ENCODE results near the gene IMPDH1. TPM values are rescaled to one million over a fixed set of nuclear protein-coding genes. Genes with fewer than 3 reads are reported as not detected.

Gene IMPDH1
- total RNA-seq, 5 donors from 2014 or later (not counting 1 experiment from before 2014, with no cell fraction given), result 39.9 to 73.3 (median 65.6) TPM

GRCh38 chr7:128437426-128438332 lies 27.9 kb upstream of the IMPDH1 start:
- no peak overlapping the region for H3K27ac Mint-ChIP-seq
- no peak for DNase-seq
- Histone ChIP-seq H3K4me1 (ENCODE audit: control insufficient read depth in 1 of 2, extremely low read depth in 1 of 2, insufficient read depth in 2 of 2, low read length in 2 of 2) (no peaks in the 10 kb centered on the region), H3K27ac (ENCODE audit: low read length) (no peak overlapping the region), H3K9me3 (no peaks in the 10 kb centered on the region), H3K27me3 (replicated peaks in 1 of 2; ENCODE audit: control insufficient read depth in 2 of 2, extremely low read depth in 1 of 2, insufficient read depth in 2 of 2, low read length in 1 of 2) (peaks cover 0 to 5% of the 10 kb centered on the region in 2 experiments), H3K36me3 (ENCODE audit: control insufficient read depth in 2 of 2, extremely low read depth in 1 of 2, insufficient read depth in 1 of 2, low read length in 1 of 2) (no peaks in the 10 kb centered on the region), H3K4me3 (ENCODE audit: control insufficient read depth in 1 of 2, extremely low read depth in 1 of 2, low read length in 1 of 2) (no peak overlapping the region)
- 71% methylated on average over 4 of the region's 8 CpGs for WGBS (ENCODE audit: insufficient coverage)
- ChIA-PET POLR2A (no interaction called here), CTCF (interaction anchor here (0.8 to 1.8 kb wide), 4 partner anchors 11 to 24 kb away, joined by 3 to 4 read pairs (median 4); no protein-coding TSS in a partner anchor)
- no peaks in the 10 kb centered on the region for H3K9me3 Mint-ChIP-seq
- H3K4me1 Mint-ChIP-seq, result no peaks in the 10 kb centered on the region
- no peaks in the 10 kb centered on the region for H3K27me3 Mint-ChIP-seq
- H3K4me3 Mint-ChIP-seq, result no peak overlapping the region
- no peaks in the 10 kb centered on the region for H3K36me3 Mint-ChIP-seq
- no peak for ATAC-seq (replicated peaks in 1 of 4)

GRCh38 chr7:128435327-128435686 lies 25.5 kb upstream of the IMPDH1 start:
- Mint-ChIP-seq H3K27me3 (peaks cover 0 to 2% of the 10 kb centered on the region in 2 donors), H3K4me3 (no peak overlapping the region), H3K4me1 (no peaks in the 10 kb centered on the region), H3K36me3 (no peaks in the 10 kb centered on the region), H3K9me3 (no peaks in the 10 kb centered on the region), H3K27ac (no peak overlapping the region)
- POLR2A ChIA-PET, result no interaction called here
- ATAC-seq (replicated peaks in 1 of 4), result no peak
- H3K27ac ChIP-seq (ENCODE audit: low read length), result no peak overlapping the region
- H3K4me3 ChIP-seq (ENCODE audit: control insufficient read depth in 1 of 2, extremely low read depth in 1 of 2, low read length in 1 of 2), result no peak overlapping the region
- H3K27me3 ChIP-seq (replicated peaks in 1 of 2; ENCODE audit: control insufficient read depth in 2 of 2, extremely low read depth in 1 of 2, insufficient read depth in 2 of 2, low read length in 1 of 2), result peaks cover 0 to 17% of the 10 kb centered on the region in 2 experiments
- H3K36me3 ChIP-seq (ENCODE audit: control insufficient read depth in 2 of 2, extremely low read depth in 1 of 2, insufficient read depth in 1 of 2, low read length in 1 of 2), result no peaks in the 10 kb centered on the region
- CTCF ChIA-PET, result interaction anchor here in 1 of 2 donors (1.4 to 1.6 kb wide), 2 partner anchors 17 to 24 kb away, joined by 6 read pairs; no protein-coding TSS in a partner anchor
- H3K4me1 ChIP-seq (ENCODE audit: control insufficient read depth in 1 of 2, extremely low read depth in 1 of 2, insufficient read depth in 2 of 2, low read length in 2 of 2), result no peaks in the 10 kb centered on the region
- WGBS (ENCODE audit: insufficient coverage), result 90% methylated on average over 3 of the region's 3 CpGs
- H3K9me3 ChIP-seq, result no peaks in the 10 kb centered on the region
- no peak for DNase-seq

- ATAC-seq (replicated peaks in 1 of 4) (no peak), DNase-seq (no peak)
- peaks cover 0 to 20% of the 10 kb centered on the region in 2 experiments for H3K27me3 ChIP-seq (replicated peaks in 1 of 2; ENCODE audit: control insufficient read depth in 2 of 2, extremely low read depth in 1 of 2, insufficient read depth in 2 of 2, low read length in 1 of 2)
- H3K4me1 Mint-ChIP-seq, result no peaks in the 10 kb centered on the region
- peaks cover under 1 to 3% of the 10 kb centered on the region in 2 donors for H3K27me3 Mint-ChIP-seq
- H3K4me3 ChIP-seq (ENCODE audit: control insufficient read depth in 1 of 2, extremely low read depth in 1 of 2, low read length in 1 of 2), result no peak overlapping the region
- H3K4me1 ChIP-seq (ENCODE audit: control insufficient read depth in 1 of 2, extremely low read depth in 1 of 2, insufficient read depth in 2 of 2, low read length in 2 of 2), result no peaks in the 10 kb centered on the region
- H3K9me3 ChIP-seq, result no peaks in the 10 kb centered on the region
- H3K27ac Mint-ChIP-seq, result no peak overlapping the region
- H3K4me3 Mint-ChIP-seq, result no peak overlapping the region
- H3K9me3 Mint-ChIP-seq, result no peaks in the 10 kb centered on the region
- no peaks in the 10 kb centered on the region for H3K36me3 Mint-ChIP-seq
- no peaks in the 10 kb centered on the region for H3K36me3 ChIP-seq (ENCODE audit: control insufficient read depth in 2 of 2, extremely low read depth in 1 of 2, insufficient read depth in 1 of 2, low read length in 1 of 2)
- ChIA-PET POLR2A (no interaction called here), CTCF (interaction anchor here in 1 of 2 donors (1.4 to 1.6 kb wide), 2 partner anchors 18 to 25 kb away, joined by 6 read pairs; no protein-coding TSS in a partner anchor)
- H3K27ac ChIP-seq (ENCODE audit: low read length), result no peak overlapping the region
- WGBS (ENCODE audit: insufficient coverage), result 80% methylated on average over 2 of the region's 4 CpGs
Measured at GRCh38 chr7:128434413-128435326, 24.9 kb upstream of the IMPDH1 start.

- Mint-ChIP-seq H3K4me1 (no peaks in the 10 kb centered on the region), H3K27ac (no peak overlapping the region), H3K9me3 (no peaks in the 10 kb centered on the region), H3K4me3 (no peak overlapping the region), H3K27me3 (peaks cover 4 to 12% of the 10 kb centered on the region in 2 donors), H3K36me3 (no peaks in the 10 kb centered on the region)
- CTCF ChIA-PET, result interaction anchor here (1.1 to 10.4 kb wide), 5 partner anchors 16 to 33 kb away, joined by 3 to 107 read pairs (median 4); no protein-coding TSS in a partner anchor
- Histone ChIP-seq H3K36me3 (ENCODE audit: control insufficient read depth in 2 of 2, extremely low read depth in 1 of 2, insufficient read depth in 1 of 2, low read length in 1 of 2) (no peaks in the 10 kb centered on the region), H3K4me1 (ENCODE audit: control insufficient read depth in 1 of 2, extremely low read depth in 1 of 2, insufficient read depth in 2 of 2, low read length in 2 of 2) (no peaks in the 10 kb centered on the region), H3K4me3 (ENCODE audit: control insufficient read depth in 1 of 2, extremely low read depth in 1 of 2, low read length in 1 of 2) (no peak overlapping the region), H3K27ac (ENCODE audit: low read length) (no peak overlapping the region), H3K9me3 (no peaks in the 10 kb centered on the region), H3K27me3 (replicated peaks in 1 of 2; ENCODE audit: control insufficient read depth in 2 of 2, extremely low read depth in 1 of 2, insufficient read depth in 2 of 2, low read length in 1 of 2) (peaks cover 0 to 15% of the 10 kb centered on the region in 2 experiments)
- DNase-seq, result no peak
- POLR2A ChIA-PET, result no interaction called here
- no peak for ATAC-seq (replicated peaks in 1 of 4)
- no CpG with 5 or more reads among the region's 2 CpGs for WGBS (ENCODE audit: insufficient coverage)
Measured at GRCh38 chr7:128431754-128432153, 22.0 kb upstream of the IMPDH1 start.

GRCh38 chr7:128431221-128431620 lies 21.4 kb upstream of the IMPDH1 start:
- Mint-ChIP-seq H3K36me3 (no peaks in the 10 kb centered on the region), H3K4me3 (no peak overlapping the region), H3K27ac (no peak overlapping the region), H3K9me3 (no peaks in the 10 kb centered on the region), H3K27me3 (peaks cover 4 to 12% of the 10 kb centered on the region in 2 donors), H3K4me1 (no peaks in the 10 kb centered on the region)
- H3K4me3 ChIP-seq (ENCODE audit: control insufficient read depth in 1 of 2, extremely low read depth in 1 of 2, low read length in 1 of 2), result no peak overlapping the region
- no peak overlapping the region for H3K27ac ChIP-seq (ENCODE audit: low read length)
- ATAC-seq (replicated peaks in 1 of 4) (no peak), DNase-seq (no peak)
- H3K36me3 ChIP-seq (ENCODE audit: control insufficient read depth in 2 of 2, extremely low read depth in 1 of 2, insufficient read depth in 1 of 2, low read length in 1 of 2), result no peaks in the 10 kb centered on the region
- ChIA-PET POLR2A (no interaction called here), CTCF (interaction anchor here (1.1 to 10.4 kb wide), 5 partner anchors 15 to 33 kb away, joined by 3 to 107 read pairs (median 4); no protein-coding TSS in a partner anchor)
- 94% methylated on average over 5 of the region's 6 CpGs for WGBS (ENCODE audit: insufficient coverage)
- H3K27me3 ChIP-seq (replicated peaks in 1 of 2; ENCODE audit: control insufficient read depth in 2 of 2, extremely low read depth in 1 of 2, insufficient read depth in 2 of 2, low read length in 1 of 2), result peaks cover 0 to 15% of the 10 kb centered on the region in 2 experiments
- H3K4me1 ChIP-seq (ENCODE audit: control insufficient read depth in 1 of 2, extremely low read depth in 1 of 2, insufficient read depth in 2 of 2, low read length in 2 of 2), result no peaks in the 10 kb centered on the region
- no peaks in the 10 kb centered on the region for H3K9me3 ChIP-seq

- Mint-ChIP-seq H3K9me3 (no peaks in the 10 kb centered on the region), H3K4me1 (no peaks in the 10 kb centered on the region), H3K27ac (no peak overlapping the region), H3K36me3 (no peaks in the 10 kb centered on the region), H3K27me3 (peaks cover 4 to 12% of the 10 kb centered on the region in 2 donors), H3K4me3 (no peak overlapping the region)
- DNase-seq, result no peak
- ChIA-PET CTCF (interaction anchor here (1.0 to 10.4 kb wide), 2 partner anchors 31 kb away, joined by 5 to 107 read pairs; no protein-coding TSS in a partner anchor), POLR2A (no interaction called here)
- H3K4me1 ChIP-seq (ENCODE audit: control insufficient read depth in 1 of 2, extremely low read depth in 1 of 2, insufficient read depth in 2 of 2, low read length in 2 of 2), result no peaks in the 10 kb centered on the region
- ATAC-seq (replicated peaks in 1 of 4), result no peak
- H3K4me3 ChIP-seq (ENCODE audit: control insufficient read depth in 1 of 2, extremely low read depth in 1 of 2, low read length in 1 of 2), result no peak overlapping the region
- H3K9me3 ChIP-seq, result no peaks in the 10 kb centered on the region
- no peak overlapping the region for H3K27ac ChIP-seq (ENCODE audit: low read length)
- H3K36me3 ChIP-seq (ENCODE audit: control insufficient read depth in 2 of 2, extremely low read depth in 1 of 2, insufficient read depth in 1 of 2, low read length in 1 of 2), result no peaks in the 10 kb centered on the region
- 100% methylated on average over 1 of the region's 3 CpGs for WGBS (ENCODE audit: insufficient coverage)
- peaks cover 0 to 15% of the 10 kb centered on the region in 2 experiments for H3K27me3 ChIP-seq (replicated peaks in 1 of 2; ENCODE audit: control insufficient read depth in 2 of 2, extremely low read depth in 1 of 2, insufficient read depth in 2 of 2, low read length in 1 of 2)
Measured at GRCh38 chr7:128430207-128430606, 20.4 kb upstream of the IMPDH1 start.
